ENCODE measurements around the gene ACACA. TPM values are rescaled to one million over a fixed set of nuclear protein-coding genes. Genes with fewer than 3 reads are reported as not detected.

Gene ACACA
- total and polyA plus RNA-seq, 2 donors (not counting 1 experiment from before 2014, with no cell fraction given), result 45.2 to 123 TPM

DNA sequence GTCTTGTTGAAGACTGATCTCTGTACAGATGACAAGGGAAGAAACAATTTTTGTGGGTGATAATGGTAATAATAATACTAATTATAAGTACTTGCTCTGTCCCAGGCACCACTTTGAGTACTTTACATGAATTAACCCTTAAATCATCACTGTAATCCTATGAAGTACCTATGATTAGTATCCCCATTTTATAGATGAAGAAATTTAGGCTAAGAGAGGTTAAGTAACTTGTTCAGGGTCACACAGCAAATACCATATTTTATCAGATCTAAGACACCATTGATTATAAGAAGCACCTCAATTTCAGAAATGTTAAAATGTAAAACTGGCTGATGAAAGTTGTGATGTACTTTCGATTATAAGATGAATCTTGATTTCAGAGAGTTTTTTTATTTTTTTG, 18.6 kb upstream of the ACACA start:
- Histone ChIP-seq H3K9me3 (ENCODE audit: control insufficient read depth, insufficient read depth, low read depth, low read length) (no peaks in the 10 kb centered on the region), H3K4me2 (ENCODE audit: extremely low read depth, insufficient read depth, low read length) (no peak overlapping the region), H3K9ac (ENCODE audit: insufficient read depth, low read length) (no peak overlapping the region), H2AFZ (ENCODE audit: low read length) (no peak overlapping the region), H4K20me1 (ENCODE audit: control insufficient read depth, extremely low read depth, insufficient read depth, low read length) (no peaks in the 10 kb centered on the region), H3K27me3 (ENCODE audit: control insufficient read depth, insufficient read depth, low read length) (no peaks in the 10 kb centered on the region), H3K4me3 (replicated peaks in 1 of 4; ENCODE audit: control extremely low read depth in 1 of 4, insufficient read depth in 1 of 4, low read depth in 3 of 4, low read length in 4 of 4) (no peak overlapping the region), H3K4me1 (ENCODE audit: control insufficient read depth, extremely low read depth, insufficient read depth, low read length) (no peaks in the 10 kb centered on the region), H3K79me2 (ENCODE audit: control insufficient read depth, insufficient read depth, low read length) (no peaks in the 10 kb centered on the region), H3K36me3 (ENCODE audit: control insufficient read depth, insufficient read depth, low read length) (peaks cover 5% of the 10 kb centered on the region), H3K27ac (ENCODE audit: insufficient read depth, low read length) (no peak overlapping the region)
- no peak for DNase-seq (ENCODE audit: low read depth in 2 of 2)
- no peak for TF ChIP-seq EZH2 (IDR thresholded peaks at IDR 0.05; ENCODE audit: low read length, missing control alignments)
- TF ChIP-seq, protein P1, sequence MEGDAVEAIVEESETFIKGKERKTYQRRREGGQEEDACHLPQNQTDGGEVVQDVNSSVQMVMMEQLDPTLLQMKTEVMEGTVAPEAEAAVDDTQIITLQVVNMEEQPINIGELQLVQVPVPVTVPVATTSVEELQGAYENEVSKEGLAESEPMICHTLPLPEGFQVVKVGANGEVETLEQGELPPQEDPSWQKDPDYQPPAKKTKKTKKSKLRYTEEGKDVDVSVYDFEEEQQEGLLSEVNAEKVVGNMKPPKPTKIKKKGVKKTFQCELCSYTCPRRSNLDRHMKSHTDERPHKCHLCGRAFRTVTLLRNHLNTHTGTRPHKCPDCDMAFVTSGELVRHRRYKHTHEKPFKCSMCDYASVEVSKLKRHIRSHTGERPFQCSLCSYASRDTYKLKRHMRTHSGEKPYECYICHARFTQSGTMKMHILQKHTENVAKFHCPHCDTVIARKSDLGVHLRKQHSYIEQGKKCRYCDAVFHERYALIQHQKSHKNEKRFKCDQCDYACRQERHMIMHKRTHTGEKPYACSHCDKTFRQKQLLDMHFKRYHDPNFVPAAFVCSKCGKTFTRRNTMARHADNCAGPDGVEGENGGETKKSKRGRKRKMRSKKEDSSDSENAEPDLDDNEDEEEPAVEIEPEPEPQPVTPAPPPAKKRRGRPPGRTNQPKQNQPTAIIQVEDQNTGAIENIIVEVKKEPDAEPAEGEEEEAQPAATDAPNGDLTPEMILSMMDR (conservative IDR thresholded peaks at IDR 0.05 in 1 of 2, IDR thresholded peaks at IDR 0.05 in 1 of 2; ENCODE audit: low read depth in 1 of 2, low read length in 2 of 2), result no peak

DNA sequence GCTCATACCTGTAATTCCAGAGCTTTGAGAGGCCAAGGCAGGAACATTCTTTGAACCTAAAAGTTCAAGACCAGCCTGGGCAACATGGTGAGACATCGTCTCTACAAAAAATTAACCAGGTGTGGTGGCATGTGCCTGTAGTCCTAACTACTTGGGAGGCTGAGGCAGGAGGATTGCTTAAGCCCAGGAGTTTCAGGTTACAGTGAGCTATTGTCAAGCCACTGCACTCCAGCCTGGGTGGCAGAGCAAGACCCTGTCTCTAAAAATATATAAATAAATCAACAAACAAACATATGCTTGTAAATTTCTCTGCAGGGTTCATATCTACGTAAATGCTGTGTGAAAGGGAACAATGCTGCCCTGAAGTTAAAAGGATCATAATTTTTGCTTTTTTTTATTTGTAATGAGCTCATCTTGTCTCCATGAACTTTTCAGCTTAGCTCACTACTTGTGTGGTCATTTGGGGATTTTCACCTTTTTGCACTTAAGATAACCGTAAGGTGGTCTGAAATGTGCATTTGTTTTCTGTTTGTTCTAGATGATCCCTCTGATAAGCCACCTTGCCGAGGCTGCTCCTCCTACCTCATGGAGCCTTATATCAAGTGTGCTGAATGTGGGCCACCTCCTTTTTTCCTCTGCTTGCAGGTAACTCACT, 16.5 kb upstream of the ACACA start:
- DNase-seq (ENCODE audit: low read depth in 2 of 2), result no peak
- Histone ChIP-seq H3K4me3 (replicated peaks in 1 of 4; ENCODE audit: control extremely low read depth in 1 of 4, insufficient read depth in 1 of 4, low read depth in 3 of 4, low read length in 4 of 4) (no peak overlapping the region), H3K9ac (ENCODE audit: insufficient read depth, low read length) (no peak overlapping the region), H3K36me3 (ENCODE audit: control insufficient read depth, insufficient read depth, low read length) (peaks cover 7% of the 10 kb centered on the region), H3K27me3 (ENCODE audit: control insufficient read depth, insufficient read depth, low read length) (no peaks in the 10 kb centered on the region), H2AFZ (ENCODE audit: low read length) (no peak overlapping the region), H3K4me2 (ENCODE audit: extremely low read depth, insufficient read depth, low read length) (no peak overlapping the region), H4K20me1 (ENCODE audit: control insufficient read depth, extremely low read depth, insufficient read depth, low read length) (no peaks in the 10 kb centered on the region), H3K79me2 (ENCODE audit: control insufficient read depth, insufficient read depth, low read length) (no peaks in the 10 kb centered on the region), H3K9me3 (ENCODE audit: control insufficient read depth, insufficient read depth, low read depth, low read length) (no peaks in the 10 kb centered on the region), H3K4me1 (ENCODE audit: control insufficient read depth, extremely low read depth, insufficient read depth, low read length) (no peaks in the 10 kb centered on the region), H3K27ac (ENCODE audit: insufficient read depth, low read length) (no peak overlapping the region)
- no peak for TF ChIP-seq EZH2 (IDR thresholded peaks at IDR 0.05; ENCODE audit: low read length, missing control alignments)
- TF ChIP-seq, protein P1 (conservative IDR thresholded peaks at IDR 0.05 in 1 of 2, IDR thresholded peaks at IDR 0.05 in 1 of 2; ENCODE audit: low read depth in 1 of 2, low read length in 2 of 2), result no peak

DNA sequence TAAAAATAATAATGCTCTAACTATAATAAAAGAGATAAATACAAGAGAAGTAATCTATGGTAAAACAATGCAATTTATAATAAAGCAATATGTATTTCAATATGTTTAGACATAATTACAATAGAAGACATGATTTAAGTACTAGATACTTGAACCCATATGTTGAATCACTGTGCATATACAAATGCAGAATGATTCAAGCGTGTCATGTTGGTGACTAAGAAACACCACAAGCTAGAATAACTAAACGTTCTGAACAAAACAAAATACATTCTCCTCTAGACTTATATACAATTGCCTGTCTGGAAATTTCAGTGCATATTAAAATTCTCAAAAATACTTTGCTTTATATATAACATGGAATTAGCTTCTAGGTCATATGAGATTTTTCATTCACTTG, 11.2 kb upstream of the ACACA start:
- peaks cover 4% of the 10 kb centered on the region for H3K36me3 ChIP-seq (ENCODE audit: control insufficient read depth, insufficient read depth, low read length)
- no peak overlapping the region for H3K9ac ChIP-seq (ENCODE audit: insufficient read depth, low read length)
- no peak overlapping the region for H3K4me2 ChIP-seq (ENCODE audit: extremely low read depth, insufficient read depth, low read length)
- H3K27ac ChIP-seq (ENCODE audit: insufficient read depth, low read length), result no peak overlapping the region
- DNase-seq (ENCODE audit: low read depth in 2 of 2), result peak; percentile 13 to 45
- H3K4me1 ChIP-seq (ENCODE audit: control insufficient read depth, extremely low read depth, insufficient read depth, low read length), result no peaks in the 10 kb centered on the region
- H3K79me2 ChIP-seq (ENCODE audit: control insufficient read depth, insufficient read depth, low read length), result peaks cover 2% of the 10 kb centered on the region
- no peak overlapping the region for H2AFZ ChIP-seq (ENCODE audit: low read length)
- H3K4me3 ChIP-seq (replicated peaks in 1 of 4; ENCODE audit: control extremely low read depth in 1 of 4, insufficient read depth in 1 of 4, low read depth in 3 of 4, low read length in 4 of 4), result no peak overlapping the region
- H3K27me3 ChIP-seq (ENCODE audit: control insufficient read depth, insufficient read depth, low read length), result no peaks in the 10 kb centered on the region
- no peaks in the 10 kb centered on the region for H4K20me1 ChIP-seq (ENCODE audit: control insufficient read depth, extremely low read depth, insufficient read depth, low read length)
- H3K9me3 ChIP-seq (ENCODE audit: control insufficient read depth, insufficient read depth, low read depth, low read length), result no peaks in the 10 kb centered on the region
- no peak for TF ChIP-seq EZH2 (IDR thresholded peaks at IDR 0.05; ENCODE audit: low read length, missing control alignments)
- TF ChIP-seq, protein P1 (conservative IDR thresholded peaks at IDR 0.05 in 1 of 2, IDR thresholded peaks at IDR 0.05 in 1 of 2; ENCODE audit: low read depth in 1 of 2, low read length in 2 of 2), result no peak

Data from fibroblast of lung (primary cell).